ENCODE results near the gene TCP11L1.

Gene TCP11L1

DNA sequence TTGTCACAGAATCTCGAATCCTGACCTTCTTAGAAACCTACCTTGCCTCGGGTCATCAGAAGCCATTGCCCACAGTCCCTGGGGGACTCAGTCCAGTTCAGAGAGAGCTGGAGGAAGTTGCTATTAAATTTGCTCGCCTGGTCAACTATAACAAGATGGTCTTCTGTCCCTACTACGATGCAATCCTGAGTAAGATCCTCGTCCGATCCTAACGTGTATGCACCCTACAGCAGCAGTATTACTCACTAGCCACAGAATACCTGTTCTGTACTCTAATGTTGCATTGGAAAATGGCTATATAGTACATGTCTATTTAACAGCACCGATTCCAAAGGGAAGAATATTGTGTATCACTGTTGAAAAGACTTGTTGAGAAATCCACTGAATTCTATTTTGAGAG lies 33.1 kb downstream of the TCP11L1 start:
- H3K9me3 ChIP-seq (ENCODE audit: control extremely low read depth in 1 of 5, control insufficient read depth in 4 of 5, insufficient read depth in 2 of 5, low read depth in 1 of 5, low read length in 4 of 5), result no peaks in the 10 kb centered on the region
- DNase-seq, result no peak
- WGBS (ENCODE audit: insufficient coverage), result 100% methylated on average over 7 of the region's 8 CpGs
- peaks cover 18 to 87% (median 56%) of the 10 kb centered on the region in 4 experiments for H3K36me3 ChIP-seq (ENCODE audit: control insufficient read depth in 4 of 4, insufficient read depth in 4 of 4, low read length in 3 of 4)
- no peaks in the 10 kb centered on the region for H3K27me3 ChIP-seq (replicated peaks in 2 of 5; ENCODE audit: control insufficient read depth in 4 of 5, insufficient read depth in 5 of 5, low read length in 4 of 5)
- no peak overlapping the region for H3K27ac ChIP-seq (ENCODE audit: insufficient read depth in 1 of 2, low read depth in 1 of 2, low read length in 2 of 2, poor library complexity in 1 of 2, severe bottlenecking in 2 of 2)
- ChIA-PET CTCF (interaction anchor here (0.7 to 1.3 kb wide), 2 partner anchors 9 to 11 kb away, joined by 3 to 4 read pairs; no protein-coding TSS in a partner anchor), POLR2A (no interaction called here)
- no peaks in the 10 kb centered on the region for H3K4me1 ChIP-seq (ENCODE audit: control extremely low read depth in 1 of 4, control insufficient read depth in 4 of 4, insufficient read depth in 4 of 4, low read length in 3 of 4)
- no peak overlapping the region for H3K4me3 ChIP-seq (ENCODE audit: control insufficient read depth in 1 of 7, extremely low read depth in 1 of 7, insufficient read depth in 4 of 7, low read depth in 2 of 7, low read length in 6 of 7)

DNA sequence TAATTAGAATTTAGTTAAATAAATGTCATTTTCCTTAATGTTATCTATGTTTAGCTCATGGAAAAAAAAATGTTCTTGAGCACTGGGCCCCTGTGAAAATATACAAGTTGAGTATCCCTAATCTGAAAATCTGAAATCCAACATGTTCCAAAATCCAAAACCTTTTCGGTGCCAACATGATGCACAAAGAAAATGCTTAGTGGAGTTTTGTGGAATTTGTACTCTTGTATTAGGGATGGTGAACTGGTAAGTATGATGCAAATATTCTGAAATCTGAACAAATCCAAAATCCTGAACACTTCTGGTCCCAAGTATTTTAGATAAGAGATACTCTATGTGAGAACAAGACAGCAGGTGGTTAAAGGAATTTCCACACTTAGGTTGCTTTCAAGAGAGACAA lies 44.5 kb downstream of the TCP11L1 start:
- no peaks in the 10 kb centered on the region for H3K27me3 ChIP-seq (replicated peaks in 2 of 5; ENCODE audit: control insufficient read depth in 4 of 5, insufficient read depth in 5 of 5, low read length in 4 of 5)
- WGBS (ENCODE audit: insufficient coverage), result no CpG with 5 or more reads among the region's 1 CpG
- no peak overlapping the region for H3K4me3 ChIP-seq (ENCODE audit: control insufficient read depth in 1 of 7, extremely low read depth in 1 of 7, insufficient read depth in 4 of 7, low read depth in 2 of 7, low read length in 6 of 7)
- ChIA-PET CTCF (interaction anchor here (0.9 to 1.0 kb wide), 2 partner anchors 12 to 20 kb away, joined by 3 read pairs; no protein-coding TSS in a partner anchor), POLR2A (no interaction called here)
- no peak for DNase-seq
- no peaks in the 10 kb centered on the region for H3K9me3 ChIP-seq (ENCODE audit: control extremely low read depth in 1 of 5, control insufficient read depth in 4 of 5, insufficient read depth in 2 of 5, low read depth in 1 of 5, low read length in 4 of 5)
- H3K4me1 ChIP-seq (ENCODE audit: control extremely low read depth in 1 of 4, control insufficient read depth in 4 of 4, insufficient read depth in 4 of 4, low read length in 3 of 4), result no peaks in the 10 kb centered on the region
- H3K27ac ChIP-seq (ENCODE audit: insufficient read depth in 1 of 2, low read depth in 1 of 2, low read length in 2 of 2, poor library complexity in 1 of 2, severe bottlenecking in 2 of 2), result no peak overlapping the region
- H3K36me3 ChIP-seq (ENCODE audit: control insufficient read depth in 4 of 4, insufficient read depth in 4 of 4, low read length in 3 of 4), result peaks cover 3 to 64% (median 29%) of the 10 kb centered on the region in 4 experiments

DNA sequence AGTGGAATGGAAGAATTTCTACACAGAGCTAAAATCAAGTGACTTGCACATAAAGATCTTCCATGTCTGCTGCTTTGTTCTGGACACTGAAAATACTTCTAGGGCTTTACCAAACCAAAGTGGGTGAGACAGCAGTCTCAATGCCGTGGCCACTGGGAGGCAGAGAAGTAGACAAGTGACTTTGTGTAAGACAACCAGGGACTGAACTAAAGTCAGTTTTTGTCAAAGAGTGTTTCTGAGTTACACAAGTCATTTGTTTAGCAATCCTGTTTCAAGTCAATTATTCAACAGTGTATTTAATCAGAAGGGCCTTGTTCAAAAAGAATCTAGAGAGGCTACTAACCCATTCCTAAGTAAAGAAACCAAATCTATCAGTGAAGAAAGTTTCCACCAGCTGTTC lies 46.6 kb downstream of the TCP11L1 start:
- CTCF ChIA-PET, result interaction anchor here (0.7 to 2.1 kb wide), 4 partner anchors 8 to 24 kb away, joined by 3 to 6 read pairs (median 3); no protein-coding TSS in a partner anchor
- no peak for DNase-seq
- POLR2A ChIA-PET, result no interaction called here

DNA sequence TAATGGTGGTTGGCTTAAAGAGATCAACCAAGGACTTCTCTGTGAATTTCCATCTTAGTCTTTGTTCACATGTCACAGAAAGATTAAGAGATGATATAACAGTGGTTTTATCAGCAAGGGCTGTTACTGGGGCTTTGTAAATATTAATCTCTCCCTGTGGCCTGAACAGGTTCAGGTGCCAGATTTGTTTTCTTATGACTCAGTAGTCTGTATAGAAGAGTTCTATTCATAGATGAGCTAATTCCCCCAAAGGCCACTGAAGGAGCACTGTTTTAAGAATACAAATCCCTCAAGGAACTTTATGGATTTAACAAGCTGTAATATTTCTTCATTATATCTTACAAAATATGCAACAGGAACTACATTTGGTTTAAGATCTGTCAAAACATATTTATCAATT lies 50.4 kb downstream of the TCP11L1 start:
- POLR2A ChIA-PET, result interaction anchor here (0.7 kb wide), 1 partner anchor 9 kb away, joined by 6 read pairs; no protein-coding TSS in a partner anchor
- CTCF ChIA-PET, result no interaction called here
- H3K4me3 ChIP-seq (ENCODE audit: control insufficient read depth in 1 of 7, extremely low read depth in 1 of 7, insufficient read depth in 4 of 7, low read depth in 2 of 7, low read length in 6 of 7), result no peak overlapping the region
- H3K36me3 ChIP-seq (ENCODE audit: control insufficient read depth in 4 of 4, insufficient read depth in 4 of 4, low read length in 3 of 4), result peaks cover 2 to 43% (median 30%) of the 10 kb centered on the region in 4 experiments
- H3K27ac ChIP-seq (ENCODE audit: insufficient read depth in 1 of 2, low read depth in 1 of 2, low read length in 2 of 2, poor library complexity in 1 of 2, severe bottlenecking in 2 of 2), result no peak overlapping the region
- DNase-seq, result no peak
- no peaks in the 10 kb centered on the region for H3K9me3 ChIP-seq (ENCODE audit: control extremely low read depth in 1 of 5, control insufficient read depth in 4 of 5, insufficient read depth in 2 of 5, low read depth in 1 of 5, low read length in 4 of 5)
- H3K4me1 ChIP-seq (ENCODE audit: control extremely low read depth in 1 of 4, control insufficient read depth in 4 of 4, insufficient read depth in 4 of 4, low read length in 3 of 4), result no peaks in the 10 kb centered on the region
- H3K27me3 ChIP-seq (replicated peaks in 2 of 5; ENCODE audit: control insufficient read depth in 4 of 5, insufficient read depth in 5 of 5, low read length in 4 of 5), result no peaks in the 10 kb centered on the region

More for the DNA sequence above, 46.6 kb downstream of the TCP11L1 start:
- Histone ChIP-seq H3K27me3 (replicated peaks in 2 of 5; ENCODE audit: control insufficient read depth in 4 of 5, insufficient read depth in 5 of 5, low read length in 4 of 5) (no peaks in the 10 kb centered on the region), H3K27ac (ENCODE audit: insufficient read depth in 1 of 2, low read depth in 1 of 2, low read length in 2 of 2, poor library complexity in 1 of 2, severe bottlenecking in 2 of 2) (no peak overlapping the region), H3K36me3 (ENCODE audit: control insufficient read depth in 4 of 4, insufficient read depth in 4 of 4, low read length in 3 of 4) (peaks cover 2 to 59% (median 36%) of the 10 kb centered on the region in 4 experiments), H3K4me3 (ENCODE audit: control insufficient read depth in 1 of 7, extremely low read depth in 1 of 7, insufficient read depth in 4 of 7, low read depth in 2 of 7, low read length in 6 of 7) (no peak overlapping the region), H3K4me1 (ENCODE audit: control extremely low read depth in 1 of 4, control insufficient read depth in 4 of 4, insufficient read depth in 4 of 4, low read length in 3 of 4) (no peaks in the 10 kb centered on the region), H3K9me3 (ENCODE audit: control extremely low read depth in 1 of 5, control insufficient read depth in 4 of 5, insufficient read depth in 2 of 5, low read depth in 1 of 5, low read length in 4 of 5) (no peaks in the 10 kb centered on the region)
- WGBS (ENCODE audit: insufficient coverage), result 100% methylated on average over 1 of the region's 1 CpG

DNA sequence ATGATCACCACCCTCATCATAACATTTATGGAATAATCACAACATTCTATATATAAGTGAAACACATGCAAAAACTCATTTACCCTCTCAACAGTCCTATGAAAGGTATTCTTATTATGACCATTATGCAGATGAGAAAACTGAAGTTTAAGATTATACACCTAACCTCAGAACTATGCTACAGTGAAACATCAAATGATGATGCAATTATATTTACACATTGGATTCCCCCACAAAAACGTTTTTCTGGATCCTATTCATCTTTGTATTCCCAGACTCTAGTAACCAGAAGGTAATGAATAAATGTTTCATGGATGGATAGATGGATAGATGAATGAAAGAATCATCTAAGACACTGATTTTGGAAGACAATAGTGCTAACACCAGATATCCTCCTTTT lies 54.8 kb downstream of the TCP11L1 start:
- H3K36me3 ChIP-seq (ENCODE audit: control insufficient read depth in 4 of 4, insufficient read depth in 4 of 4, low read length in 3 of 4), result peaks cover 4 to 51% (median 30%) of the 10 kb centered on the region in 4 experiments
- no peaks in the 10 kb centered on the region for H3K4me1 ChIP-seq (ENCODE audit: control extremely low read depth in 1 of 4, control insufficient read depth in 4 of 4, insufficient read depth in 4 of 4, low read length in 3 of 4)
- no peaks in the 10 kb centered on the region for H3K9me3 ChIP-seq (ENCODE audit: control extremely low read depth in 1 of 5, control insufficient read depth in 4 of 5, insufficient read depth in 2 of 5, low read depth in 1 of 5, low read length in 4 of 5)
- no CpG with 5 or more reads among the region's 1 CpG for WGBS (ENCODE audit: insufficient coverage)
- no peak overlapping the region for H3K27ac ChIP-seq (ENCODE audit: insufficient read depth in 1 of 2, low read depth in 1 of 2, low read length in 2 of 2, poor library complexity in 1 of 2, severe bottlenecking in 2 of 2)
- no peak for DNase-seq
- no peaks in the 10 kb centered on the region for H3K27me3 ChIP-seq (replicated peaks in 2 of 5; ENCODE audit: control insufficient read depth in 4 of 5, insufficient read depth in 5 of 5, low read length in 4 of 5)
- H3K4me3 ChIP-seq (ENCODE audit: control insufficient read depth in 1 of 7, extremely low read depth in 1 of 7, insufficient read depth in 4 of 7, low read depth in 2 of 7, low read length in 6 of 7), result no peak overlapping the region
- ChIA-PET POLR2A (no interaction called here), CTCF (interaction anchor here (0.6 to 1.1 kb wide), 3 partner anchors 8 to 28 kb away, joined by 3 read pairs; no protein-coding TSS in a partner anchor)

DNA sequence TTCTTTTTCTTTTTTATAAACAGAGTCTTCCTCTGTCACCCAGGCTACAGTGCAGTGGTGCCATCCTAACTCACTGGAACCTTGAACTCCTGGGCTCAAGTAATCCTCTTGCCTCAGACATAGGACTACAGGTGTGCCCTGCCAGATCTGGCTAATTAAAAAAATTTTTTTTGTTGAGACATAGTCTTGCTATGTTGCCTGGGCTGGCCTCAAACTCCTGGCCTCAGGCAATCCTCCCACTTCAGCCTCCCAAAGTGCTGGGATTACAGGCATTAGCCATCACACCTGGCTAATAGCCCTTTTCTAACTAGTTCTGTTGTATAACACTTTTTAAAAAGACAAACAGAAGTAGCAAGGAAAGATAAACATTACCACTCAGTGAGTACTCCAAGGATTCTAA lies 64.5 kb downstream of the TCP11L1 start:
- DNase-seq, result no peak
- Histone ChIP-seq H3K27me3 (replicated peaks in 2 of 5; ENCODE audit: control insufficient read depth in 4 of 5, insufficient read depth in 5 of 5, low read length in 4 of 5) (no peaks in the 10 kb centered on the region), H3K4me3 (ENCODE audit: control insufficient read depth in 1 of 7, extremely low read depth in 1 of 7, insufficient read depth in 4 of 7, low read depth in 2 of 7, low read length in 6 of 7) (no peak overlapping the region), H3K36me3 (ENCODE audit: control insufficient read depth in 4 of 4, insufficient read depth in 4 of 4, low read length in 3 of 4) (peaks cover 14 to 44% (median 34%) of the 10 kb centered on the region in 4 experiments), H3K9me3 (ENCODE audit: control extremely low read depth in 1 of 5, control insufficient read depth in 4 of 5, insufficient read depth in 2 of 5, low read depth in 1 of 5, low read length in 4 of 5) (no peaks in the 10 kb centered on the region), H3K4me1 (ENCODE audit: control extremely low read depth in 1 of 4, control insufficient read depth in 4 of 4, insufficient read depth in 4 of 4, low read length in 3 of 4) (no peaks in the 10 kb centered on the region), H3K27ac (ENCODE audit: insufficient read depth in 1 of 2, low read depth in 1 of 2, low read length in 2 of 2, poor library complexity in 1 of 2, severe bottlenecking in 2 of 2) (no peak overlapping the region)
- ChIA-PET CTCF (interaction anchor here (1.3 kb wide), 1 partner anchor 24 kb away, joined by 3 read pairs; no protein-coding TSS in a partner anchor), POLR2A (no interaction called here)

DNA sequence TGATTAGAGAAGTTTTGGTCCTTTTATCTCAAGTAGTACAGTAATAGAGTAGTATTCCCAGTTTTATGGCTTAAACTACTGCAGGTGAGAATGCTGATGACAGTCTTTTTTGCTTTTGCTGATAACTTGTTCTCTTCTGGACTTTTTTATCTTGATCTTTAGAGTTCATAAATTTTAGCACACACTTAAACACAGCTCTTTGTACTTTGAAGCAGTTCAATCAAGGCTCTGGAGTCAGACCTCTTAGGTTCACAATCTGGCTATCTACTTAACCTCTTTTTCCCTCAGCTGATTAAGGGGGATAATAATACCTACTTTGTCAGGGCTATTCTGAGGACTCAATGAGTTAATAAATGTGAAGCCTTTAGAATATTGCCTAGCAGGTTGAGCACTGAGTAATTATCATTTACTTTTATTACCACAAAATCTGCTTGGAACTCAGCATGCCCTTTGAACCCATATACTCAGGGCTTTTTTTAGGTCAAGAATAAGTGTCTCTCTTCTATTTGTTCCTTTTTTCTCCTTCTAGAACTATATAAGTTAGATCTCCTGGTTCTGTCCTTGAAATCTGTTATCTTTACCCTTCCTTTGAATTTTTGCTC lies 70.0 kb downstream of the TCP11L1 start:
- H3K36me3 ChIP-seq (ENCODE audit: control insufficient read depth in 4 of 4, insufficient read depth in 4 of 4, low read length in 3 of 4), result peaks cover 0 to 13% (median 7%) of the 10 kb centered on the region in 4 experiments
- no peak for DNase-seq
- POLR2A ChIA-PET, result no interaction called here
- no peaks in the 10 kb centered on the region for H3K4me1 ChIP-seq (ENCODE audit: control extremely low read depth in 1 of 4, control insufficient read depth in 4 of 4, insufficient read depth in 4 of 4, low read length in 3 of 4)
- H3K27ac ChIP-seq (ENCODE audit: insufficient read depth in 1 of 2, low read depth in 1 of 2, low read length in 2 of 2, poor library complexity in 1 of 2, severe bottlenecking in 2 of 2), result no peak overlapping the region
- no peaks in the 10 kb centered on the region for H3K27me3 ChIP-seq (replicated peaks in 2 of 5; ENCODE audit: control insufficient read depth in 4 of 5, insufficient read depth in 5 of 5, low read length in 4 of 5)
- CTCF ChIA-PET, result interaction anchor here (1.4 kb wide), 1 partner anchor 40 kb away, joined by 3 read pairs; no protein-coding TSS in a partner anchor
- no peaks in the 10 kb centered on the region for H3K9me3 ChIP-seq (ENCODE audit: control extremely low read depth in 1 of 5, control insufficient read depth in 4 of 5, insufficient read depth in 2 of 5, low read depth in 1 of 5, low read length in 4 of 5)
- no peak overlapping the region for H3K4me3 ChIP-seq (ENCODE audit: control insufficient read depth in 1 of 7, extremely low read depth in 1 of 7, insufficient read depth in 4 of 7, low read depth in 2 of 7, low read length in 6 of 7)
